Liver (tissue), 3 donors: ENCODE measurements around the gene EGLN1.
"Not testable (repeated sequence)": the region's sequence is repeated elsewhere in the genome, so short reads cannot be mapped to it uniquely, and the experiment has no call there.

Experiments
- CTCF ChIP-seq: fragments of 150-350 bp; IDR thresholded peaks from 2 replicates; pipeline ENCODE4 v1.5.1; 2017; ENCODE audit warnings: improper control_type of control experiment, low read depth, low read length; ENCODE audit not compliant: missing input control
- FOXA2 ChIP-seq: IDR thresholded peaks from 2 replicates; pipeline ENCODE4 v1.6.1; 2016; ENCODE audit warnings: antibody characterized with exemption
- GABPA ChIP-seq, 2 donors: IDR thresholded peaks in 1 of 2; conservative IDR thresholded peaks in 1 of 2; 2 replicates each; pipeline ENCODE4 v1.6.1; 2016; ENCODE audit warnings: antibody characterized with exemption in 2 of 2, mild to moderate bottlenecking in 1 of 2, moderate library complexity in 1 of 2
- RAD21 ChIP-seq, 2 donors: IDR thresholded peaks; 2 replicates each; pipeline ENCODE4 v1.6.1; 2016; ENCODE audit warnings: antibody characterized with exemption in 2 of 2, mild to moderate bottlenecking in 2 of 2
- SP1 ChIP-seq: IDR thresholded peaks from 2 replicates; pipeline ENCODE4 v1.6.1; 2018; ENCODE audit warnings: antibody characterized with exemption, mild to moderate bottlenecking
- TAF1 ChIP-seq: conservative IDR thresholded peaks from 2 replicates; pipeline ENCODE4 v1.6.1; 2016; ENCODE audit warnings: antibody characterized with exemption, mild to moderate bottlenecking
- YY1 ChIP-seq: IDR thresholded peaks from 2 replicates; pipeline ENCODE4 v1.6.1; 2016; ENCODE audit warnings: antibody characterized with exemption, mild to moderate bottlenecking
- donor health status: healthy.
- donor health status: healthy.

GRCh38 chr1:231471500-231471899 lies 49.4 kb upstream of the EGLN1 start:
- TF ChIP-seq CTCF; TAF1; GABPA (IDR thresholded peaks at IDR 0.05 in 1 of 2, conservative IDR thresholded peaks at IDR 0.05 in 1 of 2); RAD21 (IDR thresholded peaks at IDR 0.05); SP1; YY1; FOXA2: not testable (repeated sequence)
